ENCODE results near the gene AUTS2.

DNA sequence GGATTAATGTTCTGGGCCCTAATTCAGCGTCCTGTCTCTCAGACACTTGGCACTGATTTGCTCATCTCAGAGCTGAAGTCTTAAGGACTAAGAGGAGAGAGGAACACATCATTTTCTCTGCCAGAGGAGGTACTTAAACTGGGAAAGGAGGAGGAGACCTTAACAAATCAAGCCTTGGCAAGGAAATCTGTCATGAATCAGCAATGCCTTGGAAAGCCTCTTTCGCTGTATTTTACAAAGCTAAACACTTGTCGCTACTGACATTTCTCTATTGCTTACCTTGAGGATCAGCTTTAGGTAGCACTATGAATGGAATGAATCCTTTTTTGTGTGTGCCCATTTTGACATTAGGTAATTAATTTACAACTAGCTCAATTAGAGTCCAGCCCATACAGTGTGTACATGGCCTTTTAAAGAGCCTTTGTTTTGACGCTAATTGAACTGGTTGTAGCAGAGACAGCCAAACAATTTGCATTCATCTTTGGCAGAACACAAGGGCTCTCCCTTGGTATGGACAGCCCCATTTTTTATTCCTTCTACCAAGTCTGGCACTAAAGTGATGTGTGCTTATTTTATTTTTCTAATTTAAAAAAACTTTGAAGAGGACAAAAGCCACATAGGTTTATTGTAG lies 37.4 kb downstream of the AUTS2 start:
- TF ChIP-seq, protein P1, sequence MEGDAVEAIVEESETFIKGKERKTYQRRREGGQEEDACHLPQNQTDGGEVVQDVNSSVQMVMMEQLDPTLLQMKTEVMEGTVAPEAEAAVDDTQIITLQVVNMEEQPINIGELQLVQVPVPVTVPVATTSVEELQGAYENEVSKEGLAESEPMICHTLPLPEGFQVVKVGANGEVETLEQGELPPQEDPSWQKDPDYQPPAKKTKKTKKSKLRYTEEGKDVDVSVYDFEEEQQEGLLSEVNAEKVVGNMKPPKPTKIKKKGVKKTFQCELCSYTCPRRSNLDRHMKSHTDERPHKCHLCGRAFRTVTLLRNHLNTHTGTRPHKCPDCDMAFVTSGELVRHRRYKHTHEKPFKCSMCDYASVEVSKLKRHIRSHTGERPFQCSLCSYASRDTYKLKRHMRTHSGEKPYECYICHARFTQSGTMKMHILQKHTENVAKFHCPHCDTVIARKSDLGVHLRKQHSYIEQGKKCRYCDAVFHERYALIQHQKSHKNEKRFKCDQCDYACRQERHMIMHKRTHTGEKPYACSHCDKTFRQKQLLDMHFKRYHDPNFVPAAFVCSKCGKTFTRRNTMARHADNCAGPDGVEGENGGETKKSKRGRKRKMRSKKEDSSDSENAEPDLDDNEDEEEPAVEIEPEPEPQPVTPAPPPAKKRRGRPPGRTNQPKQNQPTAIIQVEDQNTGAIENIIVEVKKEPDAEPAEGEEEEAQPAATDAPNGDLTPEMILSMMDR (IDR thresholded peaks at IDR 0.05; ENCODE audit: control extremely low read depth in 1 of 3, insufficient read depth in 1 of 3, low read depth in 1 of 3, low read length in 3 of 3): no peak
- TF ChIP-seq RAD21 (IDR thresholded peaks at IDR 0.05 in 1 of 2, conservative IDR thresholded peaks at IDR 0.05 in 1 of 2; ENCODE audit: low read depth in 2 of 2, low read length in 2 of 2) (no peak), TBP (IDR thresholded peaks at IDR 0.05; ENCODE audit: low read depth, low read length) (no peak), CHD2 (IDR thresholded peaks at IDR 0.05; ENCODE audit: low read length) (no peak), JUN (IDR thresholded peaks at IDR 0.05; ENCODE audit: low read depth, low read length) (no peak), RNF2 (IDR thresholded peaks at IDR 0.05; ENCODE audit: borderline replicate concordance, low read depth, low read length, missing control alignments, poor library complexity, severe bottlenecking) (no peak), NRF1 (IDR thresholded peaks at IDR 0.05; ENCODE audit: low read depth, low read length) (no peak), TAF1 (IDR thresholded peaks at IDR 0.05; ENCODE audit: low read depth, low read length) (no peak), EP300 (IDR thresholded peaks at IDR 0.05; ENCODE audit: borderline replicate concordance in 1 of 2, low read depth in 2 of 2, low read length in 2 of 2) (no peak), SUZ12 (IDR thresholded peaks at IDR 0.05; ENCODE audit: low read length) (no peak), POLR2AphosphoS5 (IDR thresholded peaks at IDR 0.05; ENCODE audit: low read depth, low read length) (no peak)
